GM23338 (cell line): ENCODE results near the gene EPHB1. TPM values are rescaled to one million over a fixed set of nuclear protein-coding genes. Genes with fewer than 3 reads are reported as not detected.

Experiments used
- ATAC-seq: fragments of 200-7000 bp; cut with Tn5 transposase; 3 replicates; pipeline ENCODE4 v1.9.1; 2020
- DNase-seq: peaks from one replicate; pipeline ENCODE4 v3.0.0-alpha.2; 2015; ENCODE audit warnings: low spot score
- H2AFZ ChIP-seq: fragments of 200-600 bp; sonication (generic); 2 replicates; pipeline ENCODE4 v1.8.0; 2016; ENCODE audit warnings: antibody characterized with exemption, mild to moderate bottlenecking, moderate library complexity
- H3F3A ChIP-seq: fragments of 200-600 bp; sonication (generic); replicated peaks from 2 replicates; pipeline ENCODE4 v1.8.0; 2017; ENCODE audit warnings: antibody characterized with exemption, mixed run types, low read depth
- H3K27ac ChIP-seq: fragments of 200-600 bp; sonication (generic); 2 replicates; pipeline ENCODE4 v1.6.1; 2016; ENCODE audit warnings: low read depth
- H3K27me3 ChIP-seq: fragments of 200-600 bp; sonication (generic); 2 replicates; pipeline ENCODE4 v1.8.0; 2016; ENCODE audit warnings: mild to moderate bottlenecking, mixed run types, moderate library complexity; ENCODE audit not compliant: insufficient read depth
- H3K36me3 ChIP-seq: fragments of 200-600 bp; sonication (generic); 2 replicates; pipeline ENCODE4 v1.8.0; 2016; ENCODE audit warnings: mild to moderate bottlenecking; ENCODE audit not compliant: insufficient read depth
- H3K4me1 ChIP-seq: fragments of 200-600 bp; sonication (generic); 2 replicates; pipeline ENCODE4 v1.8.0; 2016; ENCODE audit warnings: mild to moderate bottlenecking, moderate library complexity; ENCODE audit not compliant: insufficient read depth
- H3K4me2 ChIP-seq: fragments of 200-600 bp; sonication (generic); 2 replicates; pipeline ENCODE4 v1.7.1; 2017; ENCODE audit warnings: mixed run types
- H3K4me3 ChIP-seq: fragments of 200-600 bp; sonication (generic); 2 replicates; pipeline ENCODE4 v1.6.1; 2016; ENCODE audit warnings: mixed run types
- H3K79me2 ChIP-seq: fragments of 200-600 bp; sonication (generic); replicated peaks from 2 replicates; pipeline ENCODE4 v1.8.0; 2017; ENCODE audit warnings: mild to moderate bottlenecking; ENCODE audit not compliant: insufficient read depth
- H3K9me2 ChIP-seq: fragments of 200-600 bp; sonication (generic); 2 replicates; pipeline ENCODE4 v1.8.0; 2017; ENCODE audit not compliant: insufficient read depth
- H4K20me1 ChIP-seq: fragments of 200-600 bp; sonication (generic); replicated peaks from 2 replicates; pipeline ENCODE4 v1.8.0; 2017; ENCODE audit warnings: mild to moderate bottlenecking; ENCODE audit not compliant: insufficient read depth
- H3K27ac Mint-ChIP-seq: 2 replicates; pipeline ENCODE4 v1.8.0; 2020; ENCODE audit warnings: inconsistent platforms, mild to moderate bottlenecking, moderate library complexity, mixed read lengths
- H3K27me3 Mint-ChIP-seq: 3 replicates; pipeline ENCODE4 v1.8.0; 2022; ENCODE audit warnings: low read depth, mild to moderate bottlenecking, moderate library complexity, mixed read lengths, inconsistent platforms; ENCODE audit not compliant: insufficient read depth, poor library complexity
- H3K36me3 Mint-ChIP-seq: 3 replicates; pipeline ENCODE4 v1.8.0; 2021; ENCODE audit warnings: low read depth, mild to moderate bottlenecking, inconsistent platforms, moderate library complexity, mixed read lengths
- H3K4me1 Mint-ChIP-seq: 3 replicates; pipeline ENCODE4 v1.8.0; 2020; ENCODE audit warnings: mild to moderate bottlenecking, inconsistent platforms, mixed read lengths
- H3K4me3 Mint-ChIP-seq: 3 replicates; pipeline ENCODE4 v1.8.0; 2021; ENCODE audit warnings: moderate library complexity, mild to moderate bottlenecking, inconsistent platforms, mixed read lengths
- H3K9me3 Mint-ChIP-seq: 3 replicates; pipeline ENCODE4 v1.8.0; 2020; ENCODE audit warnings: moderate library complexity, mild to moderate bottlenecking, inconsistent platforms, mixed read lengths
- CREB1 ChIP-seq: fragments of 250-450 bp; sonication (Bioruptor Pico); IDR thresholded peaks from 2 replicates; pipeline ENCODE4 v1.5.0; 2020; ENCODE audit warnings: low read depth, mild to moderate bottlenecking, moderate library complexity
- EZH2 ChIP-seq: fragments of 200-600 bp; sonication (generic); IDR thresholded peaks from one replicate; pipeline ENCODE4 v1.8.0; 2017; ENCODE audit warnings: antibody characterized with exemption, mild to moderate bottlenecking, low read depth; ENCODE audit not compliant: unreplicated experiment
- EZH2phosphoT487 ChIP-seq: fragments of 200-600 bp; sonication (generic); IDR thresholded peaks from one replicate; pipeline ENCODE4 v1.8.1; 2018; ENCODE audit warnings: antibody characterized with exemption; ENCODE audit not compliant: unreplicated experiment
- JUNB ChIP-seq: IDR thresholded peaks from one replicate; pipeline ENCODE4 v1.6.1; 2016; ENCODE audit warnings: antibody characterized with exemption; ENCODE audit not compliant: unreplicated experiment
- NANOG ChIP-seq: IDR thresholded peaks from 2 replicates; pipeline ENCODE4 v1.6.1; 2016; ENCODE audit warnings: antibody characterized with exemption, borderline replicate concordance
- POLR2AphosphoS5 ChIP-seq: IDR thresholded peaks from 2 replicates; pipeline ENCODE4 v1.6.1; 2016; ENCODE audit warnings: antibody characterized with exemption, low read depth
- STAT1 ChIP-seq: IDR thresholded peaks from one replicate; pipeline ENCODE4 v1.6.1; 2016; ENCODE audit warnings: antibody characterized with exemption; ENCODE audit not compliant: unreplicated experiment
- ZNF114 ChIP-seq: fragments of 250-450 bp; sonication (Bioruptor Pico); IDR thresholded peaks from 2 replicates; pipeline ENCODE4 v1.5.0; 2020; ENCODE audit warnings: mild to moderate bottlenecking, moderate library complexity
- ZNF331 ChIP-seq: fragments of 250-450 bp; sonication (Bioruptor Pico); IDR thresholded peaks from 2 replicates; pipeline ENCODE4 v1.5.0; 2020; ENCODE audit warnings: low read depth, mild to moderate bottlenecking, moderate library complexity
- polyA plus RNA-seq: library from polyadenylated mRNA; unstranded; fragments of >200 nt; fragmentation: Nextera tagmentation; extraction: Ambion mirVana; gene quantifications from 2 replicates; pipeline ENCODE4 v1.2.1, GENCODE V29; 2016
- total RNA-seq: library from RNA; depleted of rRNA; stranded (reverse); fragments of >200 nt; shearing (Covaris generic); gene quantifications from 2 replicates; pipeline ENCODE4 v1.2.3, GENCODE V29; 2014
- TF ChIP-seq, protein P1 (sequence below): IDR thresholded peaks from 2 replicates; pipeline ENCODE4 v1.6.1; 2016; ENCODE audit warnings: antibody characterized with exemption
- TF ChIP-seq, protein P2 (sequence below): fragments of 250-450 bp; sonication (Bioruptor Pico); IDR thresholded peaks from 2 replicates; pipeline ENCODE4 v1.5.0; 2020; ENCODE audit warnings: mild to moderate bottlenecking, moderate library complexity
- TF ChIP-seq, protein P3 (sequence below), 2 experiments: fragments of 200-600 bp in 1 of 2; sonication (generic) in 1 of 2; conservative IDR thresholded peaks; 2 replicates each; pipeline versions ENCODE4 v1.5.1 to v1.6.1; 2016 to 2017; ENCODE audit warnings: antibody characterized with exemption in 2 of 2, low read depth in 2 of 2, mild to moderate bottlenecking in 2 of 2, moderate library complexity in 1 of 2
- TF ChIP-seq, protein P4 (sequence below): IDR thresholded peaks from one replicate; pipeline ENCODE4 v1.6.1; 2018; ENCODE audit warnings: antibody characterized with exemption; ENCODE audit not compliant: unreplicated experiment

The EPHB1 gene
- total and polyA plus RNA-seq, 2 experiments from 2014 or later, result 2.7 to 5.2 TPM

DNA sequence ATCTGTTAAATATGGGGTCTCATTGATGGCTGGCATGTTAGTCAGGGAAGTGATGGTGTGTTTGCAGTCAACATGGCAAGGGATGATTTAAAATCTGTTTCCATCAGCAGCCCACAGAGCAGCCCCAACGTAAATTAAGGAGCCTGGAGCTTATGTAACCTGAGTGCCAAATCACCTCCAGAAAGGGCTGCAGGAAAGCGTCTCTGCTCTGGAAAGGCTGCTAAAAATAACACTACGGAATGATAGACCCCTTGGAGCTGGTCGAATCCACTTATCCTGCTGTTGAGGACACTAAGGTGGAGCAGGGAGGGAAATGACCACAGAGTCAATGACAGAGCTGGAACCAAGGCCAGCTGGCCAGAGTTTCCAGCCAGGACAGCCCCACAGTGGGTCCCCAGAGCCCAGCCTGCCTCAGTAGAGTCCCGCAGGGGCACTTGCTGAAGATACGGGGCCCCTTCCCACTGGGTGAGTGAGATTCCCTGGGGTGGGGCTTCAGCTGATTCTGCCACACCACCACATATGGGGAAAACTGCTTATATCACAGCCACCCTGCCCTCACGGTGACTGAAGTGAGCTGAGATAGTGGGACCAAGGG lies 63.5 kb downstream of the EPHB1 start:
- Mint-ChIP-seq H3K27ac (no peak overlapping the region), H3K4me1 (no peaks in the 10 kb centered on the region; the same call in 1 of the 3 replicates), H3K36me3 (no peaks in the 10 kb centered on the region), H3K27me3 (peaks cover 3% of the 10 kb centered on the region), H3K4me3 (no peak overlapping the region), H3K9me3 (no peaks in the 10 kb centered on the region)
- H3F3A ChIP-seq, result no peaks in the 10 kb centered on the region
- no peak for DNase-seq
- no peak overlapping the region for H3K4me3 ChIP-seq
- H3K4me2 ChIP-seq, result no peak overlapping the region
- H3K9me2 ChIP-seq, result no peaks in the 10 kb centered on the region
- H3K79me2 ChIP-seq, result no peaks in the 10 kb centered on the region
- H3K4me1 ChIP-seq, result no peaks in the 10 kb centered on the region
- no peaks in the 10 kb centered on the region for H3K36me3 ChIP-seq
- no peak overlapping the region for H3K27ac ChIP-seq
- H2AFZ ChIP-seq, result no peak overlapping the region
- ATAC-seq, result no peak
- no peak for TF ChIP-seq ZNF114 (CRISPR knock-in tag)
- TF ChIP-seq, protein P1, sequence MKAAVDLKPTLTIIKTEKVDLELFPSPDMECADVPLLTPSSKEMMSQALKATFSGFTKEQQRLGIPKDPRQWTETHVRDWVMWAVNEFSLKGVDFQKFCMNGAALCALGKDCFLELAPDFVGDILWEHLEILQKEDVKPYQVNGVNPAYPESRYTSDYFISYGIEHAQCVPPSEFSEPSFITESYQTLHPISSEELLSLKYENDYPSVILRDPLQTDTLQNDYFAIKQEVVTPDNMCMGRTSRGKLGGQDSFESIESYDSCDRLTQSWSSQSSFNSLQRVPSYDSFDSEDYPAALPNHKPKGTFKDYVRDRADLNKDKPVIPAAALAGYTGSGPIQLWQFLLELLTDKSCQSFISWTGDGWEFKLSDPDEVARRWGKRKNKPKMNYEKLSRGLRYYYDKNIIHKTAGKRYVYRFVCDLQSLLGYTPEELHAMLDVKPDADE, result no peak
- TF ChIP-seq, protein P2, sequence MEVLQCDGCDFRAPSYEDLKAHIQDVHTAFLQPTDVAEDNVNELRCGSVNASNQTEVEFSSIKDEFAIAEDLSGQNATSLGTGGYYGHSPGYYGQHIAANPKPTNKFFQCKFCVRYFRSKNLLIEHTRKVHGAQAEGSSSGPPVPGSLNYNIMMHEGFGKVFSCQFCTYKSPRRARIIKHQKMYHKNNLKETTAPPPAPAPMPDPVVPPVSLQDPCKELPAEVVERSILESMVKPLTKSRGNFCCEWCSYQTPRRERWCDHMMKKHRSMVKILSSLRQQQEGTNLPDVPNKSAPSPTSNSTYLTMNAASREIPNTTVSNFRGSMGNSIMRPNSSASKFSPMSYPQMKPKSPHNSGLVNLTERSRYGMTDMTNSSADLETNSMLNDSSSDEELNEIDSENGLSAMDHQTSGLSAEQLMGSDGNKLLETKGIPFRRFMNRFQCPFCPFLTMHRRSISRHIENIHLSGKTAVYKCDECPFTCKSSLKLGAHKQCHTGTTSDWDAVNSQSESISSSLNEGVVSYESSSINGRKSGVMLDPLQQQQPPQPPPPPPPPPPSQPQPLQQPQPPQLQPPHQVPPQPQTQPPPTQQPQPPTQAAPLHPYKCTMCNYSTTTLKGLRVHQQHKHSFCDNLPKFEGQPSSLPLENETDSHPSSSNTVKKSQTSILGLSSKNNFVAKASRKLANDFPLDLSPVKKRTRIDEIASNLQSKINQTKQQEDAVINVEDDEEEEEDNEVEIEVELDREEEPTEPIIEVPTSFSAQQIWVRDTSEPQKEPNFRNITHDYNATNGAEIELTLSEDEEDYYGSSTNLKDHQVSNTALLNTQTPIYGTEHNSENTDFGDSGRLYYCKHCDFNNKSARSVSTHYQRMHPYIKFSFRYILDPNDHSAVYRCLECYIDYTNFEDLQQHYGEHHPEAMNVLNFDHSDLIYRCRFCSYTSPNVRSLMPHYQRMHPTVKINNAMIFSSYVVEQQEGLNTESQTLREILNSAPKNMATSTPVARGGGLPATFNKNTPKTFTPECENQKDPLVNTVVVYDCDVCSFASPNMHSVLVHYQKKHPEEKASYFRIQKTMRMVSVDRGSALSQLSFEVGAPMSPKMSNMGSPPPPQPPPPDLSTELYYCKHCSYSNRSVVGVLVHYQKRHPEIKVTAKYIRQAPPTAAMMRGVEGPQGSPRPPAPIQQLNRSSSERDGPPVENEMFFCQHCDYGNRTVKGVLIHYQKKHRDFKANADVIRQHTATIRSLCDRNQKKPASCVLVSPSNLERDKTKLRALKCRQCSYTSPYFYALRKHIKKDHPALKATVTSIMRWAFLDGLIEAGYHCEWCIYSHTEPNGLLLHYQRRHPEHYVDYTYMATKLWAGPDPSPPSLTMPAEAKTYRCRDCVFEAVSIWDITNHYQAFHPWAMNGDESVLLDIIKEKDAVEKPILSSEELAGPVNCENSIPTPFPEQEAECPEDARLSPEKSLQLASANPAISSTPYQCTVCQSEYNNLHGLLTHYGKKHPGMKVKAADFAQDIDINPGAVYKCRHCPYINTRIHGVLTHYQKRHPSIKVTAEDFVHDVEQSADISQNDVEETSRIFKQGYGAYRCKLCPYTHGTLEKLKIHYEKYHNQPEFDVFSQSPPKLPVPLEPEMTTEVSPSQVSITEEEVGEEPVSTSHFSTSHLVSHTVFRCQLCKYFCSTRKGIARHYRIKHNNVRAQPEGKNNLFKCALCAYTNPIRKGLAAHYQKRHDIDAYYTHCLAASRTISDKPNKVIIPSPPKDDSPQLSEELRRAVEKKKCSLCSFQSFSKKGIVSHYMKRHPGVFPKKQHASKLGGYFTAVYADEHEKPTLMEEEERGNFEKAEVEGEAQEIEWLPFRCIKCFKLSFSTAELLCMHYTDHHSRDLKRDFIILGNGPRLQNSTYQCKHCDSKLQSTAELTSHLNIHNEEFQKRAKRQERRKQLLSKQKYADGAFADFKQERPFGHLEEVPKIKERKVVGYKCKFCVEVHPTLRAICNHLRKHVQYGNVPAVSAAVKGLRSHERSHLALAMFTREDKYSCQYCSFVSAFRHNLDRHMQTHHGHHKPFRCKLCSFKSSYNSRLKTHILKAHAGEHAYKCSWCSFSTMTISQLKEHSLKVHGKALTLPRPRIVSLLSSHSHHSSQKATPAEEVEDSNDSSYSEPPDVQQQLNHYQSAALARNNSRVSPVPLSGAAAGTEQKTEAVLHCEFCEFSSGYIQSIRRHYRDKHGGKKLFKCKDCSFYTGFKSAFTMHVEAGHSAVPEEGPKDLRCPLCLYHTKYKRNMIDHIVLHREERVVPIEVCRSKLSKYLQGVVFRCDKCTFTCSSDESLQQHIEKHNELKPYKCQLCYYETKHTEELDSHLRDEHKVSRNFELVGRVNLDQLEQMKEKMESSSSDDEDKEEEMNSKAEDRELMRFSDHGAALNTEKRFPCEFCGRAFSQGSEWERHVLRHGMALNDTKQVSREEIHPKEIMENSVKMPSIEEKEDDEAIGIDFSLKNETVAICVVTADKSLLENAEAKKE (CRISPR knock-in tag), result no peak
- TF ChIP-seq, protein P3, sequence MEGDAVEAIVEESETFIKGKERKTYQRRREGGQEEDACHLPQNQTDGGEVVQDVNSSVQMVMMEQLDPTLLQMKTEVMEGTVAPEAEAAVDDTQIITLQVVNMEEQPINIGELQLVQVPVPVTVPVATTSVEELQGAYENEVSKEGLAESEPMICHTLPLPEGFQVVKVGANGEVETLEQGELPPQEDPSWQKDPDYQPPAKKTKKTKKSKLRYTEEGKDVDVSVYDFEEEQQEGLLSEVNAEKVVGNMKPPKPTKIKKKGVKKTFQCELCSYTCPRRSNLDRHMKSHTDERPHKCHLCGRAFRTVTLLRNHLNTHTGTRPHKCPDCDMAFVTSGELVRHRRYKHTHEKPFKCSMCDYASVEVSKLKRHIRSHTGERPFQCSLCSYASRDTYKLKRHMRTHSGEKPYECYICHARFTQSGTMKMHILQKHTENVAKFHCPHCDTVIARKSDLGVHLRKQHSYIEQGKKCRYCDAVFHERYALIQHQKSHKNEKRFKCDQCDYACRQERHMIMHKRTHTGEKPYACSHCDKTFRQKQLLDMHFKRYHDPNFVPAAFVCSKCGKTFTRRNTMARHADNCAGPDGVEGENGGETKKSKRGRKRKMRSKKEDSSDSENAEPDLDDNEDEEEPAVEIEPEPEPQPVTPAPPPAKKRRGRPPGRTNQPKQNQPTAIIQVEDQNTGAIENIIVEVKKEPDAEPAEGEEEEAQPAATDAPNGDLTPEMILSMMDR (conservative IDR thresholded peaks at IDR 0.05; ENCODE audit: low read depth in 2 of 2), result no peak
- no peak for TF ChIP-seq JUNB
- TF ChIP-seq, protein P4, sequence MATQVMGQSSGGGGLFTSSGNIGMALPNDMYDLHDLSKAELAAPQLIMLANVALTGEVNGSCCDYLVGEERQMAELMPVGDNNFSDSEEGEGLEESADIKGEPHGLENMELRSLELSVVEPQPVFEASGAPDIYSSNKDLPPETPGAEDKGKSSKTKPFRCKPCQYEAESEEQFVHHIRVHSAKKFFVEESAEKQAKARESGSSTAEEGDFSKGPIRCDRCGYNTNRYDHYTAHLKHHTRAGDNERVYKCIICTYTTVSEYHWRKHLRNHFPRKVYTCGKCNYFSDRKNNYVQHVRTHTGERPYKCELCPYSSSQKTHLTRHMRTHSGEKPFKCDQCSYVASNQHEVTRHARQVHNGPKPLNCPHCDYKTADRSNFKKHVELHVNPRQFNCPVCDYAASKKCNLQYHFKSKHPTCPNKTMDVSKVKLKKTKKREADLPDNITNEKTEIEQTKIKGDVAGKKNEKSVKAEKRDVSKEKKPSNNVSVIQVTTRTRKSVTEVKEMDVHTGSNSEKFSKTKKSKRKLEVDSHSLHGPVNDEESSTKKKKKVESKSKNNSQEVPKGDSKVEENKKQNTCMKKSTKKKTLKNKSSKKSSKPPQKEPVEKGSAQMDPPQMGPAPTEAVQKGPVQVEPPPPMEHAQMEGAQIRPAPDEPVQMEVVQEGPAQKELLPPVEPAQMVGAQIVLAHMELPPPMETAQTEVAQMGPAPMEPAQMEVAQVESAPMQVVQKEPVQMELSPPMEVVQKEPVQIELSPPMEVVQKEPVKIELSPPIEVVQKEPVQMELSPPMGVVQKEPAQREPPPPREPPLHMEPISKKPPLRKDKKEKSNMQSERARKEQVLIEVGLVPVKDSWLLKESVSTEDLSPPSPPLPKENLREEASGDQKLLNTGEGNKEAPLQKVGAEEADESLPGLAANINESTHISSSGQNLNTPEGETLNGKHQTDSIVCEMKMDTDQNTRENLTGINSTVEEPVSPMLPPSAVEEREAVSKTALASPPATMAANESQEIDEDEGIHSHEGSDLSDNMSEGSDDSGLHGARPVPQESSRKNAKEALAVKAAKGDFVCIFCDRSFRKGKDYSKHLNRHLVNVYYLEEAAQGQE, result no peak
- no peak for TF ChIP-seq STAT1
- TF ChIP-seq NANOG, result no peak
- TF ChIP-seq EZH2phosphoT487, result no peak
- no peak for TF ChIP-seq CREB1 (CRISPR knock-in tag)
- TF ChIP-seq EZH2, result no peak
- no peak for TF ChIP-seq ZNF331
- no peak for TF ChIP-seq POLR2AphosphoS5
- no peaks in the 10 kb centered on the region for H3K27me3 ChIP-seq
- no peaks in the 10 kb centered on the region for H4K20me1 ChIP-seq
